K562 (cell line): ENCODE data around the gene TUBGCP6. TPM values are rescaled to one million over a fixed set of nuclear protein-coding genes. Genes with fewer than 3 reads are reported as not detected.

Source experiments
- ATAC-seq: fragments of 200-7000 bp; cut with Tn5 transposase; 3 replicates; pipeline ENCODE4 v1.9.1; 2020; ENCODE audit warnings: moderate library complexity
- BruUV-seq: library from RNA; stranded (reverse); fragments of 400-500 nt; replicated peaks from 2 replicates; lab custom pipeline; 2021; lab: Mats Ljungman, UMichigan
- CTCF ChIA-PET: fragments of 300-600 bp; formaldehyde crosslinking; extraction: SDS; loops from one replicate; lab custom pipeline; 2021; ENCODE audit warnings: low intra/inter-chr PET ratio; lab: Yijun Ruan, JAX
- POLR2A ChIA-PET: fragments of 300-600, 350-650 bp; sonication (Branson Sonifier 250); formaldehyde crosslinking; extraction: SDS; loops from one replicate; lab custom pipeline; 2021; ENCODE audit warnings: antibody characterized with exemption, inconsistent platforms; lab: Yijun Ruan, JAX
- DNase-seq, 4 experiments: peaks; one replicate each; pipeline versions ENCODE4 v3.0.0 to v3.0.0-alpha.2; 2011 to 2018; ENCODE audit warnings: low spot score in 3 of 4, mixed read lengths in 3 of 4; ENCODE audit errors: extremely low read depth in 1 of 4
- FAIRE-seq: peaks from 2 replicates; lab custom pipeline; 2011; peaks lifted over from hg19 to GRCh38; lab: Jason Lieb, UNC
- H2AFZ ChIP-seq: 2 replicates; pipeline ENCODE4 v1.6.0; 2011; ENCODE audit warnings: low read depth, low read length, control low read depth, inconsistent platforms
- H3K27ac ChIP-seq: fragments of 200-600 bp; 3 replicates; pipeline ENCODE4 v1.8.0; 2011; ENCODE audit warnings: low read depth, mild to moderate bottlenecking, control low read depth, inconsistent platforms, low read length, moderate library complexity, mixed read lengths; ENCODE audit errors: extremely low read depth
- H3K27me3 ChIP-seq, 2 experiments: fragments of 300-600 bp in 1 of 2; 2 replicates in 1 of 2; 3 replicates in 1 of 2; pipeline versions ENCODE4 v1.6.0 to v1.8.0; 2011; ENCODE audit warnings: inconsistent platforms in 2 of 2, low read length in 2 of 2, mild to moderate bottlenecking in 1 of 2, mixed read lengths in 1 of 2, moderate library complexity in 1 of 2; ENCODE audit not compliant: control insufficient read depth in 2 of 2, insufficient read depth in 2 of 2
- H3K36me3 ChIP-seq: fragments of 300-600 bp; 3 replicates; pipeline ENCODE4 v1.8.0; 2011; ENCODE audit warnings: mild to moderate bottlenecking, low read length, inconsistent platforms; ENCODE audit not compliant: control insufficient read depth, insufficient read depth
- H3K4me1 ChIP-seq, 2 experiments: fragments of 200-600 bp in 1 of 2; replicated peaks in 1 of 2; 2 replicates in 1 of 2; 3 replicates in 1 of 2; pipeline versions ENCODE4 v1.5.1 to v1.8.0; 2011; ENCODE audit warnings: inconsistent platforms in 2 of 2, low read length in 2 of 2, mild to moderate bottlenecking in 1 of 2, mixed read lengths in 1 of 2, moderate library complexity in 1 of 2; ENCODE audit not compliant: control insufficient read depth in 2 of 2, insufficient read depth in 2 of 2
- H3K4me2 ChIP-seq: 2 replicates; pipeline ENCODE4 v1.6.1; 2011; ENCODE audit warnings: low read length, control low read depth, inconsistent platforms, mixed read lengths; ENCODE audit not compliant: insufficient read depth
- H3K4me3 ChIP-seq: fragments of 200-600 bp; sonication (generic), shearing (Covaris generic); 2 replicates; pipeline ENCODE4 v1.5.1; 2016; ENCODE audit warnings: control low read depth, inconsistent platforms
- H3K79me2 ChIP-seq: fragments of 200-600 bp; 3 replicates; pipeline ENCODE4 v1.8.0; 2011; ENCODE audit warnings: low read length, inconsistent platforms; ENCODE audit not compliant: control insufficient read depth, insufficient read depth
- H3K9ac ChIP-seq, 2 experiments: 2 replicates each; pipeline versions ENCODE4 v1.6.0 to v1.6.1; 2011; ENCODE audit warnings: low read depth in 2 of 2, low read length in 2 of 2, control low read depth in 1 of 2, inconsistent platforms in 1 of 2, mild to moderate bottlenecking in 1 of 2, mixed read lengths in 1 of 2; ENCODE audit not compliant: insufficient read depth in 1 of 2
- H3K9me1 ChIP-seq: one replicate; pipeline ENCODE4 v1.6.0; 2011; ENCODE audit warnings: inconsistent platforms, mild to moderate bottlenecking, low read length, moderate library complexity; ENCODE audit not compliant: control insufficient read depth, insufficient read depth
- H3K9me3 ChIP-seq: replicated peaks from 2 replicates; pipeline ENCODE4 v1.5.1; 2011; ENCODE audit warnings: low read depth, low read length, inconsistent platforms; ENCODE audit not compliant: control insufficient read depth, insufficient read depth
- H4K20me1 ChIP-seq: replicated peaks from 2 replicates; pipeline ENCODE4 v1.6.1; 2011; ENCODE audit warnings: low read length, inconsistent platforms, mixed read lengths; ENCODE audit not compliant: control insufficient read depth, insufficient read depth
- ATF7 ChIP-seq: fragments of 450-650 bp; IDR thresholded peaks from 2 replicates; pipeline ENCODE4 v1.7.1; 2014; ENCODE audit warnings: mild to moderate bottlenecking, moderate library complexity
- EWSR1 ChIP-seq: fragments of 450-650 bp; IDR thresholded peaks from 2 replicates; pipeline ENCODE4 v1.6.1; 2018; ENCODE audit warnings: borderline replicate concordance, mild to moderate bottlenecking, low read depth, moderate library complexity; ENCODE audit not compliant: partially characterized antibody
- NFIC ChIP-seq: fragments of 450-650 bp; IDR thresholded peaks from 2 replicates; pipeline ENCODE4 v1.6.1; 2017; ENCODE audit warnings: mild to moderate bottlenecking, inconsistent platforms
- POLR2G ChIP-seq: fragments of 200-400 bp; formaldehyde crosslinking; IDR thresholded peaks from 2 replicates; pipeline ENCODE4 v1.6.1; 2017; ENCODE audit warnings: low read depth, mild to moderate bottlenecking, antibody characterized with exemption, low read length, moderate library complexity
- STAT5A ChIP-seq: IDR thresholded peaks from 2 replicates; pipeline ENCODE4 v1.6.1; 2012; ENCODE audit warnings: low read length, inconsistent platforms, borderline replicate concordance
- ZNF124 ChIP-seq: sonication (generic); formaldehyde crosslinking; IDR thresholded peaks from 2 replicates; pipeline ENCODE4 v1.8.1; 2022; ENCODE audit warnings: missing genetic modification reagents
- WGBS: fragments of 100-300 bp; shearing (Covaris generic); methylation state at CpG from one replicate; pipeline ENCODE4 v1.1.6; 2016; ENCODE audit warnings: low coverage, mixed read lengths; ENCODE audit not compliant: insufficient coverage; ENCODE audit errors: missing lambda C conversion rate; 5-methylcytosine and 5-hydroxymethylcytosine counted together
- in situ Hi-C: fragments of 300-500 bp; cut with MboI; formaldehyde crosslinking; loops from 4 replicates; pipeline ENCODE4 v1.15.0; 2018; ENCODE audit warnings: inconsistent platforms, mixed read lengths
- intact Hi-C: fragments of 100-400 bp; cut with micrococcal nuclease; formaldehyde crosslinking; loops from 2 replicates; pipeline ENCODE4 v1.14.2; 2022
- polyA plus RNA-seq, 8 experiments: library from polyadenylated mRNA; depleted of rRNA in 4 of 8; stranded (reverse) in 5 of 8; unstranded in 3 of 8; fragments of >200 nt; fragmentation: Nextera tagmentation in 2 of 8; fragmentation: Illumina TruSeq in 1 of 8; extraction: Ambion mirVana in 2 of 8; extraction: Trizol in 1 of 8; gene quantifications; 2 replicates each; pipeline versions ENCODE4 v1.2.1 to v1.2.3, GENCODE V29; 2011 to 2014; ENCODE audit warnings: inconsistent platforms in 1 of 8, missing spikeins in 1 of 8
- total RNA-seq, 7 experiments: library from RNA; depleted of rRNA in 6 of 7; stranded (reverse); fragments of >200 nt in 6 of 7; fragmentation: Illumina TruSeq in 2 of 7; extraction: Trizol in 2 of 7; gene quantifications; 2 replicates each; pipeline versions ENCODE4 v1.2.1 to v1.2.3, GENCODE V29; 2011 to 2021; ENCODE audit warnings: low replicate concordance in 1 of 7

The TUBGCP6 gene
- total and polyA plus RNA-seq, 9 of the 15 experiments (the other 6 are each of a cell fraction or from before 2014, with no cell fraction given) = 0.76 to 33.0 (median 10.1) TPM

GRCh38 chr22:50215297-50216054, 29.3 kb downstream of the TUBGCP6 start:
- CTCF ChIA-PET = no interaction called here
- Histone ChIP-seq H3K9ac (no peak overlapping the region), H3K79me2 (peaks cover 13% of the 10 kb centered on the region; the same call in 2 of the 3 replicates), H3K36me3 (peaks cover 84% of the 10 kb centered on the region), H3K9me1 (no peaks in the 10 kb centered on the region)
- no peak for ATAC-seq
- no peak for DNase-seq
- no peak for FAIRE-seq
- intact Hi-C loops (no loop called here), in situ Hi-C loops (no loop called here)
- TF ChIP-seq NFIC (peak; percentile 74), POLR2G (peak; percentile 58), STAT5A (no peak)
- TF ChIP-seq, all 486 proteins: peak for 2
- no peaks in the 10 kb centered on the region for H3K27me3 ChIP-seq
- H3K27ac ChIP-seq = no peak overlapping the region
- POLR2A ChIA-PET = interaction anchor here (0.6 to 1.0 kb wide), 3 partner anchors 13 to 285 kb away, joined by 3 read pairs; no protein-coding TSS in a partner anchor
- BruUV-seq = no TSS peak
- H3K4me3 ChIP-seq = no peak overlapping the region
- H3K4me1 ChIP-seq = peaks cover 0 to 32% of the 10 kb centered on the region in 2 experiments; a peak in 3 of 5 replicates
- no peak overlapping the region for H3K4me2 ChIP-seq
- H3K9me3 ChIP-seq = 0 out of 2 replicates have a peak, but pooled peaks cover 3% of the 10 kb centered on the region
- no peak overlapping the region for H2AFZ ChIP-seq
- H4K20me1 ChIP-seq = 0 out of 2 replicates have a peak, but pooled peaks cover under 1% of the 10 kb centered on the region
- WGBS = 95% methylated on average over 6 of the region's 17 CpGs

- H3K79me2 ChIP-seq = peaks cover 13% of the 10 kb centered on the region; the same call in 2 of the 3 replicates
- H4K20me1 ChIP-seq = 0 out of 2 replicates have a peak, but pooled peaks cover 3% of the 10 kb centered on the region
- WGBS = 98% methylated on average over 6 of the region's 9 CpGs
- in situ Hi-C loops (loop anchor here (5.0 kb wide), 1 partner anchor 71 kb away; no protein-coding TSS in a partner anchor), intact Hi-C loops (no loop called here)
- no peak overlapping the region for H3K4me3 ChIP-seq
- ChIA-PET CTCF (no interaction called here), POLR2A (interaction anchor here (0.7 kb wide), 1 partner anchor 15 kb away, joined by 3 read pairs; no protein-coding TSS in a partner anchor)
- FAIRE-seq (no peak), DNase-seq (no peak), ATAC-seq (no peak)
- no peaks in the 10 kb centered on the region for H3K27me3 ChIP-seq
- H2AFZ ChIP-seq = no peak overlapping the region
- H3K9me3 ChIP-seq = 0 out of 2 replicates have a peak, but pooled peaks cover 2% of the 10 kb centered on the region
- peaks cover 75% of the 10 kb centered on the region for H3K36me3 ChIP-seq
- H3K9ac ChIP-seq = no peak overlapping the region
- H3K4me1 ChIP-seq = peaks cover 0 to 22% of the 10 kb centered on the region in 2 experiments; a peak in 2 of 5 replicates
- H3K9me1 ChIP-seq = no peaks in the 10 kb centered on the region
- BruUV-seq = no TSS peak
- no peak overlapping the region for H3K4me2 ChIP-seq
- H3K27ac ChIP-seq = no peak overlapping the region
- TF ChIP-seq ZNF124 (CRISPR knock-in tag) = no peak
- no peak for TF ChIP-seq EWSR1
- no peak for TF ChIP-seq ATF7
Measured at GRCh38 chr22:50213263-50213662, 31.6 kb downstream of the TUBGCP6 start.
